ENCODE data around the gene SH2D2A.

DNA sequence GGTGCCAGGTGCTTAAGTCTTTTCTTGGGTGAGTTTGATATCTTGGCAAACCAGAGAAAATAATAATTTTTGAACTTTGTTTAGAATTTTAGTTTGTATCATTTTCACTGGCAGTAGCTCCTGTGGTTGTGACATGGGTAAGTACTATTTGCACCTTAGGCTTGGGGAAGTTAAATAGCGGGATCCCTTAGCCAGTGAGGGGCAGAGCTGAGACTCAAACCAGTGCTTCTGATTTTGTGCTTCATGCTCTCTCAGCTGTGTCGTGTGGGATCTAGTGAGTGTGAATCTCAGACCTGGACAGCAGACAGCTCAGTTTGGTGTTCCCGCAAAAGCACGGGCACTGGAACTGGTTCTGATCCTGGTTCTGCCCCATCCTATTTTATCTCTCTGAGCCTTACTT, 39.7 kb downstream of the SH2D2A start:
- TF ChIP-seq, protein P1, sequence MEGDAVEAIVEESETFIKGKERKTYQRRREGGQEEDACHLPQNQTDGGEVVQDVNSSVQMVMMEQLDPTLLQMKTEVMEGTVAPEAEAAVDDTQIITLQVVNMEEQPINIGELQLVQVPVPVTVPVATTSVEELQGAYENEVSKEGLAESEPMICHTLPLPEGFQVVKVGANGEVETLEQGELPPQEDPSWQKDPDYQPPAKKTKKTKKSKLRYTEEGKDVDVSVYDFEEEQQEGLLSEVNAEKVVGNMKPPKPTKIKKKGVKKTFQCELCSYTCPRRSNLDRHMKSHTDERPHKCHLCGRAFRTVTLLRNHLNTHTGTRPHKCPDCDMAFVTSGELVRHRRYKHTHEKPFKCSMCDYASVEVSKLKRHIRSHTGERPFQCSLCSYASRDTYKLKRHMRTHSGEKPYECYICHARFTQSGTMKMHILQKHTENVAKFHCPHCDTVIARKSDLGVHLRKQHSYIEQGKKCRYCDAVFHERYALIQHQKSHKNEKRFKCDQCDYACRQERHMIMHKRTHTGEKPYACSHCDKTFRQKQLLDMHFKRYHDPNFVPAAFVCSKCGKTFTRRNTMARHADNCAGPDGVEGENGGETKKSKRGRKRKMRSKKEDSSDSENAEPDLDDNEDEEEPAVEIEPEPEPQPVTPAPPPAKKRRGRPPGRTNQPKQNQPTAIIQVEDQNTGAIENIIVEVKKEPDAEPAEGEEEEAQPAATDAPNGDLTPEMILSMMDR (IDR thresholded peaks at IDR 0.05; ENCODE audit: low read length) = no peak
- no peak for TF ChIP-seq EZH2 (IDR thresholded peaks at IDR 0.05; ENCODE audit: borderline replicate concordance, low read length)
